ENCODE measurements around the gene SYNGR4.
"Not testable (repeated sequence)": the region's sequence is repeated elsewhere in the genome, so short reads cannot be mapped to it uniquely, and the experiment has no call there.

SYNGR4 gene

GRCh38 chr19:48363810-48364597, at the start of gene SYNGR4, which contains the start of gene TMEM143:
SYNGR4 (plus strand) TSS chr19:48364367; CDS start chr19:48365843, 1,476 bp downstream.
TMEM143 (minus strand) TSS chr19:48363940; CDS start chr19:48363920, 20 bp downstream.
- DNase-seq (ENCODE audit: low read depth): peak; percentile 100

- no peak for DNase-seq (ENCODE audit: low read depth)
Measured at GRCh38 chr19:48315712-48316111, 48.5 kb upstream of the SYNGR4 start.

- DNase-seq (ENCODE audit: low read depth): not testable (repeated sequence)
Measured at GRCh38 chr19:48317708-48317960, 46.5 kb upstream of the SYNGR4 start.

GRCh38 chr19:48318286-48318987, 45.7 kb upstream of the SYNGR4 start:
- no peak for DNase-seq (ENCODE audit: low read depth)

GRCh38 chr19:48319647-48320541, 44.3 kb upstream of the SYNGR4 start:
- DNase-seq (ENCODE audit: low read depth): peak; percentile 77

- DNase-seq (ENCODE audit: low read depth): peak; percentile 79
Measured at GRCh38 chr19:48321372-48321621, 42.9 kb upstream of the SYNGR4 start.

GRCh38 chr19:48321622-48322591, 42.3 kb upstream of the SYNGR4 start:
- peak; percentile 95 for DNase-seq (ENCODE audit: low read depth)

- DNase-seq (ENCODE audit: low read depth): peak; percentile 91
Measured at GRCh38 chr19:48325265-48325910, 38.8 kb upstream of the SYNGR4 start, which contains the start of gene EMP3. EMP3 (plus strand) TSS chr19:48325552; CDS start chr19:48326845, 1,293 bp downstream.

- no peak for DNase-seq (ENCODE audit: low read depth)
Measured at GRCh38 chr19:48329167-48329891, 34.8 kb upstream of the SYNGR4 start.

GRCh38 chr19:48330012-48330681, 34.0 kb upstream of the SYNGR4 start:
- no peak for DNase-seq (ENCODE audit: low read depth)

GRCh38 chr19:48332351-48332661, 31.9 kb upstream of the SYNGR4 start:
- DNase-seq (ENCODE audit: low read depth): no peak

GRCh38 chr19:48332662-48333466, 31.3 kb upstream of the SYNGR4 start:
- DNase-seq (ENCODE audit: low read depth): peak; percentile 96

- peak; percentile 67 for DNase-seq (ENCODE audit: low read depth)
Measured at GRCh38 chr19:48333467-48334384, 30.4 kb upstream of the SYNGR4 start.

- DNase-seq (ENCODE audit: low read depth): no peak
Measured at GRCh38 chr19:48338253-48338755, 25.9 kb upstream of the SYNGR4 start.

- no peak for DNase-seq (ENCODE audit: low read depth)
Measured at GRCh38 chr19:48338802-48339503, 25.2 kb upstream of the SYNGR4 start.

GRCh38 chr19:48340995-48341394, 23.2 kb upstream of the SYNGR4 start:
- DNase-seq (ENCODE audit: low read depth): no peak
